Spleen (tissue), 11 donors: ENCODE measurements around the gene ITGB2. TPM values are rescaled to one million over a fixed set of nuclear protein-coding genes. Genes with fewer than 3 reads are reported as not detected.
A peak's percentile ranks its signal among the peaks of the same experiment; 100 is the strongest.

ENCODE experiments used
- DNase-seq: peaks from one replicate; pipeline ENCODE4 v3.0.0-alpha.2; 2020
- H3K27ac ChIP-seq, 8 donors: fragments of 200-600 bp; sonication (generic) in 7 of 8; 1 replicate in 4 of 8; 2 replicates in 4 of 8; pipeline versions ENCODE4 v1.5.0 to v1.8.0; 2016 to 2021; ENCODE audit warnings: inconsistent platforms in 4 of 8, mild to moderate bottlenecking in 4 of 8, moderate library complexity in 1 of 8
- H3K27me3 ChIP-seq, 7 donors: fragments of 200-600 bp; sonication (generic) in 6 of 7; replicated peaks in 1 of 7; 1 replicate in 4 of 7; 2 replicates in 3 of 7; pipeline versions ENCODE4 v1.5.0 to v1.8.0; 2016 to 2021; ENCODE audit warnings: inconsistent platforms in 3 of 7, mild to moderate bottlenecking in 1 of 7
- H3K36me3 ChIP-seq, 6 donors: fragments of 200-600 bp; sonication (generic) in 5 of 6; 1 replicate in 4 of 6; 2 replicates in 2 of 6; pipeline versions ENCODE4 v1.5.0 to v1.8.0; 2016 to 2021; ENCODE audit warnings: inconsistent platforms in 2 of 6
- H3K4me1 ChIP-seq, 6 donors: fragments of 200-600 bp; sonication (generic) in 5 of 6; 1 replicate in 3 of 6; 2 replicates in 3 of 6; pipeline versions ENCODE4 v1.5.0 to v1.8.0; 2016 to 2021; ENCODE audit warnings: inconsistent platforms in 3 of 6
- H3K4me3 ChIP-seq, 8 donors: fragments of 200-600 bp; sonication (generic) in 7 of 8; 1 replicate in 4 of 8; 2 replicates in 4 of 8; pipeline versions ENCODE4 v1.5.0 to v1.8.0; 2016 to 2021; ENCODE audit warnings: inconsistent platforms in 4 of 8, mild to moderate bottlenecking in 4 of 8, moderate library complexity in 2 of 8
- H3K9me3 ChIP-seq, 8 donors: fragments of 200-600 bp; sonication (generic) in 7 of 8; 1 replicate in 4 of 8; 2 replicates in 4 of 8; pipeline versions ENCODE4 v1.5.0 to v1.8.0; 2016 to 2021; ENCODE audit warnings: inconsistent platforms in 4 of 8
- POLR2A ChIP-seq, 3 donors: fragments of 450-650 bp; IDR thresholded peaks; one replicate each; pipeline ENCODE4 v1.5.1; 2017; ENCODE audit warnings: antibody characterized with exemption in 3 of 3, mild to moderate bottlenecking in 1 of 3
- POLR2AphosphoS5 ChIP-seq, 3 donors: sonication (generic); formaldehyde crosslinking; IDR thresholded peaks; one replicate each; pipeline ENCODE4 v1.5.1; 2017; ENCODE audit warnings: antibody characterized with exemption in 3 of 3
- WGBS, 5 donors: extraction: QIAGEN DNeasy Blood & Tissue Kit in 3 of 5; methylation state at CpG; one replicate each; pipeline versions ENCODE4 v1.1.5 to v1.1.7; 2013 to 2018; 5-methylcytosine and 5-hydroxymethylcytosine counted together
- intact Hi-C: fragments of 100-400 bp; cut with DNase I; formaldehyde crosslinking; loops from one replicate; pipeline ENCODE4 v1.15.0; 2023; ENCODE audit warnings: low total_unique reads
- polyA plus RNA-seq, 3 donors: library from polyadenylated mRNA; stranded (reverse); fragments of 200-250 nt; gene quantifications; one replicate each; pipeline ENCODE4 v1.2.1, GENCODE V29; 2013
- total RNA-seq, 7 donors: library from RNA; depleted of rRNA in 3 of 7; stranded (reverse); fragments of >200 nt in 3 of 7; fragmentation: NEBNext Ultra II Directional in 4 of 7; extraction: Animal tissue kit (Norgen Biotek cat#: 25700) in 4 of 7; gene quantifications; one replicate each; pipeline versions ENCODE4 v1.1.0 to v1.2.1, GENCODE V29; 2016 to 2021
- TF ChIP-seq, protein P1 (sequence below), 11 experiments: fragments of 200-600 bp in 7 of 11; fragments of 450-650 bp in 4 of 11; sonication (generic) in 4 of 11; IDR thresholded peaks in 8 of 11; conservative IDR thresholded peaks in 3 of 11; 1 replicate in 7 of 11; 2 replicates in 4 of 11; pipeline versions ENCODE4 v1.4.0 to v1.8.0; 2016 to 2021; ENCODE audit warnings: antibody characterized with exemption in 11 of 11, inconsistent platforms in 4 of 11, mild to moderate bottlenecking in 1 of 11
- donor health status: healthy with polysubstance abuse.
- donor health status: DM: no; HTN: no; CAD: no; lungs with moderate emphysema.
- donor health status: DM: no; HTN: no; CAD: no.
- donor health status: Bipolar disorder and iron deficiency.
- donor health status: healthy.
- donor health status: DM: no; HTN: no; CAD: no.
- donor health status: DM: yes; HTN: yes; CAD: no.

Gene ITGB2
- total and polyA plus RNA-seq, 10 donors = 92.1 to 754 (median 338) TPM

DNA sequence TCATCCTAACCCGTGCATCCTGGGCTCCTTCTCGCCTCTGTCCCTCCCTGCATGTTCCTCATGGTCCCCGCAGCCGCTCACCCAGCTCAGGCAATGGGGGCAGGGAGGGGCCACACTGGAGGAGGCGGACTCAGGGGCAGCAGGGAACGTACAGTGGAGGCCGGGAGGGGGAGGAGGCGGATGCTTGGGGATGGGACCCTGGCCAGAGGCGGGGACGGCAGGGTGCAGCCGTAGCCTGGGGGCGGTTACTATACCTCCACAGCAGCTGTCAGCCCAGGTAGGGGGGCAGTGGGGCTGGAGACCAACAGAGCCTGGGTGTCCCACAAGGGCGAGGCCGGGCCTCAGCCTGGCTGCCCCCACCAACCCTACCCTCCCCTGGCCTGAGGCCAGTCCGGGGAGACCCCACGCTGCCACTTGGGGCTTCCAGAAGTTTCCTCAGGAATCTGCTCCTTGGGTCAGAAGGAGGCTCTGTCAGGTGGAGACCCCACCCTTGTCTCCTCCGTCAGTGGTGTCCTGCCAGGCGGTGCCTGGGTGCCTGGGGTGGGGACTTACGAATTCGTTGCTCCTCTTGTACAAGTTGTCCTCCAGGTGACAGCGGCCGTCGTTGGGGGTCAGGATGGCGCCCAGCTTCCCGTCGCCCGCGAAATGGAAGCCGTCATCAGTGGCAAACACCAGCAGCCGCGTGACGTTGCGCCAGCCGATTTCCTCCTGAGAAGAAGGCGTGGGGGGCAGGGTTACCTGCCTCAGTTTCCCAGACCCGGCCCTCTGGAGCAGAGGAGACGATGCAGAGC is 20.7 kb downstream of the ITGB2 start:
- Histone ChIP-seq H3K36me3 (peaks cover 0 to 100% (median 81%) of the 10 kb centered on the region in 6 donors), H3K27ac (no peak overlapping the region), H3K9me3 (no peaks in the 10 kb centered on the region), H3K27me3 (no peaks in the 10 kb centered on the region), H3K4me1 (peaks cover 0 to 79% (median 33%) of the 10 kb centered on the region in 6 donors), H3K4me3 (no peak overlapping the region)
- peak in 2 of 3 donors; percentile 20 to 48 for TF ChIP-seq POLR2AphosphoS5 (IDR thresholded peaks at IDR 0.05)
- no peak for TF ChIP-seq POLR2A (IDR thresholded peaks at IDR 0.05)
- WGBS, 5 donors = 87 to 95% (median 90%) methylated on average over 29 to 37 of the region's 37 CpGs
- DNase-seq = no peak
- intact Hi-C loops = no loop called here

DNA sequence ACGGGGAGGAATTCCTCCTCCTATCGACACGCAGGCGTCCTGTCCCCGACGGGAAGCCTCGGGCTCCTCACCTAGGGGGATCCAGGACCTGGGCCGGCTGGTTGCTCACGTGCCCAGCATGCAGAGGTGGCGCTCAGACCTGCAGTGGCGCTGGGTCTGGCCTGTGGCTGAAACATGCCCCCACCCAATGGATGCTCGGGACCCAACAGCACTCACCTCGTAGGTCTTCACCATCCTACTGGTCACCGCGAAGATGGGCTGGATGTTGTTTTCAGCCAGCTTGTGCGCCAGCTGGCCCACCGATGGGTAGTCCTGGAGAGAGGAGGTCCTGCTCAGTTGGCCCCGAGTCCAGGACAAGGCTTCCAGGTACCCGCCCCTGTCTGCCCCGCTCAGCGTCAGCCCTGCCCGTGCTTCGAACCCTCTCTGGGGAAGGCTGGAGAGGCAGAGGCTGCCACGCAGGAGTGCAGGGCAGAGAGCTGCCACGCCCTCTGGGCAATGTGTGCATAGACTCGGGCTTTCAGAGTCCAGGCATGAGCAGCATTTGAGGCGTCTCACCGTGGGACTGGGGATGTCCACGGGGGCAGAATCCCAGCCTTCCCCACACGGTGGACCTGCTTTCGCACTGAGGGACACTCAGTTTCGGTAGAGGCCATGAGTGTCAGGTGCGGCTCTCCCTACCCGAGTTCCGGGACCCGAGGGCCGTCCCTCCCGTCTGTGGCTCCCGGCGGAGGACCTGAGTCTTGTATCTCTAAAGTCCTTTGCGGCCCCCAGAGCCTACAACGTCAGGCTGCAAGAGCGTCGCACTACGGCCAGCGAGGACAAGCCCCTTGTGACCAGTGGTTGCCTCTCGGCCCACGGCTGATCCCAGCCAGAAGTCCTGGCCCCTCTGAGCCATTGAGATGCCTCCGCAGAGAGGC is 21.6 kb downstream of the ITGB2 start:
- WGBS, 5 donors = 89 to 91% (median 90%) methylated on average over 24 to 49 of the region's 49 CpGs
- Histone ChIP-seq H3K27me3 (no peaks in the 10 kb centered on the region), H3K4me3 (no peak overlapping the region), H3K27ac (peak overlapping the region in 2 of 8 donors; percentile 7 to 75), H3K9me3 (no peaks in the 10 kb centered on the region), H3K36me3 (peaks cover 0 to 100% (median 88%) of the 10 kb centered on the region in 6 donors), H3K4me1 (peaks cover 0 to 79% (median 31%) of the 10 kb centered on the region in 6 donors)
- TF ChIP-seq, protein P1, sequence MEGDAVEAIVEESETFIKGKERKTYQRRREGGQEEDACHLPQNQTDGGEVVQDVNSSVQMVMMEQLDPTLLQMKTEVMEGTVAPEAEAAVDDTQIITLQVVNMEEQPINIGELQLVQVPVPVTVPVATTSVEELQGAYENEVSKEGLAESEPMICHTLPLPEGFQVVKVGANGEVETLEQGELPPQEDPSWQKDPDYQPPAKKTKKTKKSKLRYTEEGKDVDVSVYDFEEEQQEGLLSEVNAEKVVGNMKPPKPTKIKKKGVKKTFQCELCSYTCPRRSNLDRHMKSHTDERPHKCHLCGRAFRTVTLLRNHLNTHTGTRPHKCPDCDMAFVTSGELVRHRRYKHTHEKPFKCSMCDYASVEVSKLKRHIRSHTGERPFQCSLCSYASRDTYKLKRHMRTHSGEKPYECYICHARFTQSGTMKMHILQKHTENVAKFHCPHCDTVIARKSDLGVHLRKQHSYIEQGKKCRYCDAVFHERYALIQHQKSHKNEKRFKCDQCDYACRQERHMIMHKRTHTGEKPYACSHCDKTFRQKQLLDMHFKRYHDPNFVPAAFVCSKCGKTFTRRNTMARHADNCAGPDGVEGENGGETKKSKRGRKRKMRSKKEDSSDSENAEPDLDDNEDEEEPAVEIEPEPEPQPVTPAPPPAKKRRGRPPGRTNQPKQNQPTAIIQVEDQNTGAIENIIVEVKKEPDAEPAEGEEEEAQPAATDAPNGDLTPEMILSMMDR (IDR thresholded peaks at IDR 0.05 in 8 of 11, conservative IDR thresholded peaks at IDR 0.05 in 3 of 11) = no peak
- TF ChIP-seq POLR2AphosphoS5 (IDR thresholded peaks at IDR 0.05) (peak in 1 of 3 donors; percentile 60), POLR2A (IDR thresholded peaks at IDR 0.05) (no peak)
- peak; percentile 78 for DNase-seq
- intact Hi-C loops = no loop called here

DNA sequence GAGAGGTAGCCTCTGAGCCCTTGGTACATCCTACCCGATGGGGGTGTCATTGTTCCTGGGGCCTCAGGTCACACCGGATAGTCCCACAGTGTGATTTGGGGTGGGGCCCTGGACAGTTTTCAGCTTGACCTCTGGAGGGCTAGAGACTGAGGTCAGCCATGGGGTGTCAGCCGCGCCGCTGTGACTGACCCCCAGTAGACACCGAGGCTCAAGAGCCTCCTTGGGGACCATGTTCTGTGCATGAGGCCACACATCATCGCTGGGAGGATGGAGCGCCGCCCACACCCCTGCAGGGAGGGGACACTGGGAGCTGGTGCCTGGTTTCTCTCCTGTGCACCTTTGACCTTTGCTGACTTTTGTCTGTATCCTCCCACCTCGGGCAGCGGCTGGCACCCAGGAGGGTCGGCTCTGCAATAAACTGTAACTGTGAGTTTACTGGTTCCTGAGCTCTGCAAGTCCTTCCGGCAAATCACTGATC is 22.6 kb downstream of the ITGB2 start:
- 77 to 84% (median 80%) methylated on average over 13 of the region's 13 CpGs for WGBS, 5 donors
- no peaks in the 10 kb centered on the region for H3K27me3 ChIP-seq
- H3K9me3 ChIP-seq = no peaks in the 10 kb centered on the region
- peaks cover 0 to 79% (median 28%) of the 10 kb centered on the region in 6 donors for H3K4me1 ChIP-seq
- DNase-seq = no peak
- peak in 1 of 3 donors; percentile 26 for TF ChIP-seq POLR2AphosphoS5 (IDR thresholded peaks at IDR 0.05)
- TF ChIP-seq, protein P1 (IDR thresholded peaks at IDR 0.05 in 8 of 11, conservative IDR thresholded peaks at IDR 0.05 in 3 of 11) = no peak
- peaks cover 0 to 100% (median 78%) of the 10 kb centered on the region in 6 donors for H3K36me3 ChIP-seq
- no peak overlapping the region for H3K4me3 ChIP-seq
- intact Hi-C loops = no loop called here
- H3K27ac ChIP-seq = peak overlapping the region in 4 of 8 donors; percentile 8 to 75 (median 38)

DNA sequence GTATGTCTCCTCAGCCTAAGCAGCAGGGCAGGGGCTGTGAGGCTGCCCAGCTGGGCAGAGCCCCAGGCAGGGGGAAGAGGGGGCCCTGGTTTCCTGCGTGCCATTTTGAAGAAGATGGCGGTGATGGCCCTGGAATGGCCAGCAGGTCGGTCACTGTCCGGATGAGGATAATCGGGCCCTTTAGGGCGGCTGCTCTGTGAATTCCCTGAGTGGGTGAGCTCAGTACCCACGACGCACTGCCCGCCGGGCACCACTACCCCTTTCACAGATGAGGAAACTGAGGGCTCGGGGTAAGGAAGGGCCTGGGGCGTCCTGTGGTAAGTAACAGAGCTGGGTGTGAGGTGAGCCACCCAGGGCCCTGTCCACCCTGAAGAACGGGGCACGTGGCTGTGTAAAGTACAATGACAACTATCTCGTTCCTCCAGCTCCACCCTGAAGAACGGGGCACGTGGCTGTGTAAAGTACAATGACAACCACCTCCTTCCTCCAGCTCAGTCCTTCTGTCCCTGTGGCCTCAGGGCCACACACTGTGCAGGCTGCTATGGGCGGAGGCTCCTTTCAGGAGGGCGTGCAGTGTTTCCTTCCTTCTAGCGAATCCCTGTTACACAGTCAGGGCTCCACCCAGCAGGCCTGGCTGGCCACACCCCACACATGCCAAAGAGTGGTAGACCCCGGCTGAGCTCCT is 23.2 kb downstream of the ITGB2 start:
- H3K27me3 ChIP-seq = no peaks in the 10 kb centered on the region
- WGBS, 5 donors = 71 to 84% (median 74%) methylated on average over 15 to 21 of the region's 21 CpGs
- H3K4me3 ChIP-seq = no peak overlapping the region
- peak overlapping the region in 5 of 8 donors; percentile 8 to 75 (median 41) for H3K27ac ChIP-seq
- TF ChIP-seq POLR2A (IDR thresholded peaks at IDR 0.05) (no peak), POLR2AphosphoS5 (IDR thresholded peaks at IDR 0.05) (peak; percentile 66 to 93 (median 78))
- H3K36me3 ChIP-seq = peaks cover 0 to 99% (median 73%) of the 10 kb centered on the region in 6 donors
- peaks cover 0 to 79% (median 31%) of the 10 kb centered on the region in 6 donors for H3K4me1 ChIP-seq
- no peaks in the 10 kb centered on the region for H3K9me3 ChIP-seq
- intact Hi-C loops = no loop called here
- DNase-seq = peak; percentile 85
